Loucy (cell line): ENCODE results near the gene FSTL4.
"Not testable (repeated sequence)": the region's sequence is repeated elsewhere in the genome, so short reads cannot be mapped to it uniquely, and the experiment has no call there.

Experiments
- H2AFZ ChIP-seq: fragments of 200-600 bp; sonication (generic); 2 replicates; pipeline ENCODE4 v1.6.0; 2016; ENCODE audit warnings: antibody characterized with exemption, mild to moderate bottlenecking, low read length, moderate library complexity
- H3F3A ChIP-seq: fragments of 200-600 bp; 2 replicates; pipeline ENCODE4 v1.6.0; 2016; ENCODE audit warnings: antibody characterized with exemption, low read depth, mild to moderate bottlenecking
- H3K27me3 ChIP-seq: fragments of 200-600 bp; sonication (generic); 2 replicates; pipeline ENCODE4 v1.6.1; 2014; ENCODE audit warnings: low read length, mild to moderate bottlenecking; ENCODE audit not compliant: insufficient read depth, poor library complexity, severe bottlenecking
- H3K36me3 ChIP-seq: fragments of 200-600 bp; sonication (generic); 2 replicates; pipeline ENCODE4 v1.6.1; 2016; ENCODE audit warnings: low read length; ENCODE audit not compliant: insufficient read depth
- H3K4me1 ChIP-seq: fragments of 200-600 bp; sonication (generic); 2 replicates; pipeline ENCODE4 v1.5.1; 2014; ENCODE audit warnings: low read length, mild to moderate bottlenecking; ENCODE audit not compliant: insufficient read depth, poor library complexity, severe bottlenecking
- H3K4me2 ChIP-seq: fragments of 200-600 bp; sonication (generic); 2 replicates; pipeline ENCODE4 v1.6.0; 2014; ENCODE audit warnings: antibody characterized with exemption, low read length, low read depth, mild to moderate bottlenecking; ENCODE audit not compliant: poor library complexity, severe bottlenecking
- H3K4me3 ChIP-seq: fragments of 200-600 bp; sonication (generic); 2 replicates; pipeline ENCODE4 v1.5.1; 2014; ENCODE audit warnings: low read length, mild to moderate bottlenecking, mixed read lengths; ENCODE audit not compliant: poor library complexity, severe bottlenecking
- H3K79me2 ChIP-seq: fragments of 200-600 bp; sonication (generic); 2 replicates; pipeline ENCODE4 v1.6.1; 2014; ENCODE audit warnings: low read length; ENCODE audit not compliant: insufficient read depth
- H3K9ac ChIP-seq: fragments of 200-600 bp; sonication (generic); 2 replicates; pipeline ENCODE4 v1.6.0; 2014; ENCODE audit warnings: mild to moderate bottlenecking, low read depth, low read length, moderate library complexity; ENCODE audit not compliant: poor library complexity, severe bottlenecking
- H3K9me2 ChIP-seq: fragments of 200-600 bp; sonication (generic); replicated peaks from 2 replicates; pipeline ENCODE4 v1.6.1; 2016; ENCODE audit warnings: low read depth, low read length, mixed read lengths
- H3K9me3 ChIP-seq: fragments of 200-600 bp; sonication (generic); 2 replicates; pipeline ENCODE4 v1.6.1; 2014; ENCODE audit warnings: mild to moderate bottlenecking, antibody characterized with exemption, low read length, low read depth; ENCODE audit not compliant: insufficient read depth
- H4K20me1 ChIP-seq: fragments of 200-600 bp; sonication (generic); 2 replicates; pipeline ENCODE4 v1.6.0; 2014; ENCODE audit warnings: antibody characterized with exemption, low read length, mild to moderate bottlenecking; ENCODE audit not compliant: insufficient read depth, poor library complexity, severe bottlenecking
- EZH2phosphoT487 ChIP-seq: fragments of 200-600 bp; IDR thresholded peaks from 2 replicates; pipeline ENCODE4 v1.6.1; 2018; ENCODE audit warnings: antibody characterized with exemption, mild to moderate bottlenecking, moderate library complexity, borderline replicate concordance
- TF ChIP-seq, protein P1 (sequence below): fragments of 200-600 bp; sonication (generic); conservative IDR thresholded peaks from 2 replicates; pipeline ENCODE4 v1.5.1; 2014; ENCODE audit warnings: mild to moderate bottlenecking, antibody characterized with exemption, low read length

The FSTL4 gene

DNA sequence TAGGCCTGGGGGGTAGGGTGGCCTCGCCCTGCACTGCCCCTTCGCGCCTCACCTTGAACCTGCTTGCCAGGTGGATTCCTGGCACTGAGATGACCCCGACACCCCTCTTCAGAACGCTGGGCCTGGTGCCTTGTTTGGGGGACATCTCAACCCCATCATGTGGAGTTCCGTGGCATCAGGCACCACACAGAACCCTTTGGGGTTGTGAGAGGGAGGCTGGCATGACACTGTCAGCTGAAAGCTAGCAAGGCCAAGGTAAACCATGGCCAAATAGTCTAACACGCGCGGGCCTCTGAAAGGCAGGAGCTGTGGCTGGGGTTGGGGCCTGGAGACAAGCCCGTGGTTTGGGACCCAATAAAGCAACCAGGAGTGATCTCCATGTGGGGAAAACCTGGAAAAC, 163.2 kb downstream of the FSTL4 start:
- H3K9me2 ChIP-seq, result no peaks in the 10 kb centered on the region
- no peaks in the 10 kb centered on the region for H3K9me3 ChIP-seq
- no peaks in the 10 kb centered on the region for H3K27me3 ChIP-seq
- H3K79me2 ChIP-seq, result no peaks in the 10 kb centered on the region
- H3K36me3 ChIP-seq, result no peaks in the 10 kb centered on the region
- TF ChIP-seq EZH2phosphoT487, result no peak
- TF ChIP-seq, protein P1, sequence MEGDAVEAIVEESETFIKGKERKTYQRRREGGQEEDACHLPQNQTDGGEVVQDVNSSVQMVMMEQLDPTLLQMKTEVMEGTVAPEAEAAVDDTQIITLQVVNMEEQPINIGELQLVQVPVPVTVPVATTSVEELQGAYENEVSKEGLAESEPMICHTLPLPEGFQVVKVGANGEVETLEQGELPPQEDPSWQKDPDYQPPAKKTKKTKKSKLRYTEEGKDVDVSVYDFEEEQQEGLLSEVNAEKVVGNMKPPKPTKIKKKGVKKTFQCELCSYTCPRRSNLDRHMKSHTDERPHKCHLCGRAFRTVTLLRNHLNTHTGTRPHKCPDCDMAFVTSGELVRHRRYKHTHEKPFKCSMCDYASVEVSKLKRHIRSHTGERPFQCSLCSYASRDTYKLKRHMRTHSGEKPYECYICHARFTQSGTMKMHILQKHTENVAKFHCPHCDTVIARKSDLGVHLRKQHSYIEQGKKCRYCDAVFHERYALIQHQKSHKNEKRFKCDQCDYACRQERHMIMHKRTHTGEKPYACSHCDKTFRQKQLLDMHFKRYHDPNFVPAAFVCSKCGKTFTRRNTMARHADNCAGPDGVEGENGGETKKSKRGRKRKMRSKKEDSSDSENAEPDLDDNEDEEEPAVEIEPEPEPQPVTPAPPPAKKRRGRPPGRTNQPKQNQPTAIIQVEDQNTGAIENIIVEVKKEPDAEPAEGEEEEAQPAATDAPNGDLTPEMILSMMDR, result no peak
- no peaks in the 10 kb centered on the region for H3F3A ChIP-seq
- H3K4me1 ChIP-seq, result no peaks in the 10 kb centered on the region
- no peaks in the 10 kb centered on the region for H4K20me1 ChIP-seq
- H2AFZ ChIP-seq, result no peak overlapping the region
- no peak overlapping the region for H3K4me2 ChIP-seq
- no peak overlapping the region for H3K4me3 ChIP-seq
- H3K9ac ChIP-seq, result no peak overlapping the region

DNA sequence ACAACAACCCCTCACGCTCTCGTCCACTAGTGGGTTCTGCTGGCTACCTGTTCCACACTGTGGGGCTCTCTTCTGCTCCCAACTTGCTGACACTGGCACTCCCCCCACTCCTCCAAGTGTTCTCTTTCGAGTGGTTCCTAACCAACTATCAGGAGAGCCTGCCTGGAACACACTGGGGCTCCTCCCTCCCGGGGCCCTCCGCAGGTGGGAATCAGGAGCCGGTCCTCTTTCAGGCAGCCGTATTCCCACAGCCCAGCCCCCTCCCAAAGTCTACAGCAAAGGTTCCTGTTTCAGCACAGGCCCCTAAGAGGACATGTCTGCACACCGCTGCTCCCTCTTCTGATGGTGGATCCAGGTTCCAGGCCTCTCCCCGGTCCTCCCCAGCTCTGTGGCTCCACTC, 165.9 kb downstream of the FSTL4 start:
- Histone ChIP-seq H3K4me1 (no peaks in the 10 kb centered on the region), H3F3A (no peaks in the 10 kb centered on the region), H4K20me1 (no peaks in the 10 kb centered on the region), H3K9ac (no peak overlapping the region), H3K27me3 (no peaks in the 10 kb centered on the region), H3K9me3 (no peaks in the 10 kb centered on the region), H3K9me2 (no peaks in the 10 kb centered on the region), H3K4me3 (no peak overlapping the region), H3K36me3 (no peaks in the 10 kb centered on the region), H3K79me2 (no peaks in the 10 kb centered on the region), H2AFZ (no peak overlapping the region), H3K4me2 (no peak overlapping the region)
- TF ChIP-seq, protein P1, result no peak
- no peak for TF ChIP-seq EZH2phosphoT487

DNA sequence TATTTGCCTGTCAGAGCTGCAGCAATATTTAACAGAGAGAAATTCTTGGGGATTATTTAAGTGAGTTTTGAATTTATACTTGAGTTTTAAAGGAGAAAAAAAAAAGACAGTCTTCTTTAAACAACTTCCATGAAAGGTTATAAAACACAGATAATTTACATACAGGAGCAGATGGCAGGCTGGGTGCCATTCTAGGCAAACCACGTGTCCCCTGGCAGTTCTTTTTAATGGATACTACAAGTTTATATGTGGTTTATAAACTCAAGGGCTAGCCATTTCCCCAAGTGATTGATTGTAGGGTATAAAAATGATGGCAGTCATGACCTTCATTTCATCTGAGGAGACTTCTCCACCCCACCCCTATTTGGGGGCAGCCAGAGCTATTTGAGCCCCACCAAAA, 166.6 kb downstream of the FSTL4 start:
- Histone ChIP-seq H3K4me2 (no peak overlapping the region), H3K9ac (no peak overlapping the region), H3K79me2 (no peaks in the 10 kb centered on the region), H3F3A (no peaks in the 10 kb centered on the region), H3K9me2 (no peaks in the 10 kb centered on the region), H4K20me1 (no peaks in the 10 kb centered on the region), H3K36me3 (no peaks in the 10 kb centered on the region), H3K27me3 (no peaks in the 10 kb centered on the region), H3K4me1 (no peaks in the 10 kb centered on the region), H2AFZ (no peak overlapping the region), H3K9me3 (no peaks in the 10 kb centered on the region), H3K4me3 (no peak overlapping the region)
- TF ChIP-seq EZH2phosphoT487, result no peak
- TF ChIP-seq, protein P1, result no peak

DNA sequence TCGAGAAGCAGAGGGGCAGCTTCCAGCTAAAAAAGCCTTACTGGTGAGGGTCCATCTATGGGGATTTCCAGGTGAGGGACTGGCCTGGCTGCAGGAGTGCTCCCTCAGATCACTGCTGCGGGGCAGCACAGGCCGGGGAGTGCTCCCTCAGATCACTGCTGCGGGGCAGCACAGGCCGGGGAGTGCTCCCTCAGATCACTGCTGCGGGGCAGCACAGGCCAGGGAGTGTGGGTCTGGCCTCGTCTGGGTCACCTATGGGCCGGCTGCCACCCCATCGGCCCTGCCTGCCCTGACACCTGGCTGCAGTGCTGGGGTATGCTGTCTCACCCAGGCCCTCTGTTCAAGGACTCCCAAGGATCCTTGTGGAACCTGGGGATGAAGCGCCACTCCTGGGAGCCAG, 167.1 kb downstream of the FSTL4 start:
- H3K27me3 ChIP-seq, H3K4me1 ChIP-seq, H3K36me3 ChIP-seq, H4K20me1 ChIP-seq, H3F3A ChIP-seq, H3K4me3 ChIP-seq, H3K9ac ChIP-seq, H3K79me2 ChIP-seq, H3K9me3 ChIP-seq, H2AFZ ChIP-seq, H3K9me2 ChIP-seq, H3K4me2 ChIP-seq: not testable (repeated sequence)
